Endothelial cell of umbilical vein (primary cell): ENCODE data around the gene NPDC1.

Experiments used
- CTCF ChIP-seq, 2 donors: IDR thresholded peaks; 1 replicate in 1 of 2; 2 replicates in 1 of 2; pipeline ENCODE4 v1.5.1; 2011; ENCODE audit warnings: low read length in 2 of 2, mild to moderate bottlenecking in 2 of 2, moderate library complexity in 2 of 2, control low read depth in 1 of 2, inconsistent platforms in 1 of 2, low read depth in 1 of 2; ENCODE audit not compliant: insufficient read depth in 1 of 2; ENCODE audit errors: extremely low read depth in 1 of 2
- EZH2 ChIP-seq: IDR thresholded peaks from 2 replicates; pipeline ENCODE4 v1.6.1; 2012; ENCODE audit warnings: borderline replicate concordance, low read depth, mild to moderate bottlenecking, moderate library complexity, low read length, inconsistent platforms; ENCODE audit not compliant: severe bottlenecking
- MAX ChIP-seq: IDR thresholded peaks from 2 replicates; pipeline ENCODE4 v1.6.1; 2011; ENCODE audit not compliant: insufficient read depth, insufficient read length

GRCh38 chr9:137034039-137034708 is 11.8 kb downstream of the NPDC1 start:
- no peak for TF ChIP-seq EZH2
- no peak for TF ChIP-seq CTCF (IDR thresholded peaks at IDR 0.05; ENCODE audit: extremely low read depth in 1 of 2, insufficient read depth in 1 of 2, low read depth in 1 of 2, low read length in 2 of 2)
- no peak for TF ChIP-seq MAX
